HL-60 (cell line): ENCODE results near the gene KAZN.

Experiments used
- DNase-seq, 2 experiments: peaks; one replicate each; pipeline ENCODE4 v3.0.0-alpha.2; 2010 to 2020; ENCODE audit warnings: low read depth in 1 of 2, low spot score in 1 of 2
- H3K27ac ChIP-seq: fragments of 250-450 bp; sonication (Bioruptor Pico); replicated peaks from 2 replicates; pipeline ENCODE4 v1.5.1; 2020; ENCODE audit warnings: mild to moderate bottlenecking, moderate library complexity
- H3K27me3 ChIP-seq: fragments of 250-450 bp; sonication (Bioruptor Pico); 2 replicates; pipeline ENCODE4 v1.5.1; 2021; ENCODE audit warnings: mild to moderate bottlenecking, moderate library complexity; ENCODE audit not compliant: insufficient read depth, poor library complexity, severe bottlenecking
- H3K4me3 ChIP-seq: replicated peaks from 2 replicates; pipeline ENCODE4 v1.5.1; 2011; ENCODE audit warnings: mild to moderate bottlenecking, control low read depth, low read length; ENCODE audit not compliant: insufficient read depth
- GABPA ChIP-seq: IDR thresholded peaks from 2 replicates; pipeline ENCODE4 v1.6.1; 2012; ENCODE audit warnings: low read depth
- POLR2AphosphoS5 ChIP-seq: IDR thresholded peaks from 2 replicates; pipeline ENCODE4 v1.6.1; 2012; ENCODE audit warnings: low read depth
- SPI1 ChIP-seq: IDR thresholded peaks from 2 replicates; pipeline ENCODE4 v1.6.1; 2012; ENCODE audit warnings: low read depth, mild to moderate bottlenecking, borderline replicate concordance
- TF ChIP-seq, protein P1 (sequence below): IDR thresholded peaks from 2 replicates; pipeline ENCODE4 v1.6.1; 2012; ENCODE audit warnings: low read depth; ENCODE audit not compliant: insufficient replicate concordance
- TF ChIP-seq, protein P2 (sequence below): IDR thresholded peaks from one replicate; pipeline ENCODE4 v1.5.1; 2011; ENCODE audit warnings: low read length, control low read depth, inconsistent platforms; ENCODE audit not compliant: insufficient read depth

KAZN gene

DNA sequence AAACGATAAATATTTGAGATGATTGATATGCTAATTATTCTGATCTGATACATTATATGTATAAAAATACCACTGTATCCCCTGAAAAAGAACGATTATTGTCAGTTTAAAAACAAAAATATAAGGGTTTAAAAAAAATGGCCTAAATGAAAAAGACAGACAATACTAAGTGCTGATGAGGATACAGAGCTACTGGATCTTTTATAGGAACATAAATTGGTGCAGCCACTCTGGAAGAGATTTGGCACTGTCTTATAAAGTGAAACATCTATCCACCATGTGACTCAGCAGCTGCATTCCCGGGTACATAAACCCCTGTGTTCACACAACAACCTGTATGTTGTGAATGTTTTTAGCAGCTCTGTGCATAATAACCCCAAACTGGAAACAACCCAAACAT, 44.2 kb downstream of the KAZN start:
- TF ChIP-seq SPI1: no peak
- TF ChIP-seq, protein P1, sequence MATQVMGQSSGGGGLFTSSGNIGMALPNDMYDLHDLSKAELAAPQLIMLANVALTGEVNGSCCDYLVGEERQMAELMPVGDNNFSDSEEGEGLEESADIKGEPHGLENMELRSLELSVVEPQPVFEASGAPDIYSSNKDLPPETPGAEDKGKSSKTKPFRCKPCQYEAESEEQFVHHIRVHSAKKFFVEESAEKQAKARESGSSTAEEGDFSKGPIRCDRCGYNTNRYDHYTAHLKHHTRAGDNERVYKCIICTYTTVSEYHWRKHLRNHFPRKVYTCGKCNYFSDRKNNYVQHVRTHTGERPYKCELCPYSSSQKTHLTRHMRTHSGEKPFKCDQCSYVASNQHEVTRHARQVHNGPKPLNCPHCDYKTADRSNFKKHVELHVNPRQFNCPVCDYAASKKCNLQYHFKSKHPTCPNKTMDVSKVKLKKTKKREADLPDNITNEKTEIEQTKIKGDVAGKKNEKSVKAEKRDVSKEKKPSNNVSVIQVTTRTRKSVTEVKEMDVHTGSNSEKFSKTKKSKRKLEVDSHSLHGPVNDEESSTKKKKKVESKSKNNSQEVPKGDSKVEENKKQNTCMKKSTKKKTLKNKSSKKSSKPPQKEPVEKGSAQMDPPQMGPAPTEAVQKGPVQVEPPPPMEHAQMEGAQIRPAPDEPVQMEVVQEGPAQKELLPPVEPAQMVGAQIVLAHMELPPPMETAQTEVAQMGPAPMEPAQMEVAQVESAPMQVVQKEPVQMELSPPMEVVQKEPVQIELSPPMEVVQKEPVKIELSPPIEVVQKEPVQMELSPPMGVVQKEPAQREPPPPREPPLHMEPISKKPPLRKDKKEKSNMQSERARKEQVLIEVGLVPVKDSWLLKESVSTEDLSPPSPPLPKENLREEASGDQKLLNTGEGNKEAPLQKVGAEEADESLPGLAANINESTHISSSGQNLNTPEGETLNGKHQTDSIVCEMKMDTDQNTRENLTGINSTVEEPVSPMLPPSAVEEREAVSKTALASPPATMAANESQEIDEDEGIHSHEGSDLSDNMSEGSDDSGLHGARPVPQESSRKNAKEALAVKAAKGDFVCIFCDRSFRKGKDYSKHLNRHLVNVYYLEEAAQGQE: no peak
- no peak for TF ChIP-seq POLR2AphosphoS5
- TF ChIP-seq, protein P2, sequence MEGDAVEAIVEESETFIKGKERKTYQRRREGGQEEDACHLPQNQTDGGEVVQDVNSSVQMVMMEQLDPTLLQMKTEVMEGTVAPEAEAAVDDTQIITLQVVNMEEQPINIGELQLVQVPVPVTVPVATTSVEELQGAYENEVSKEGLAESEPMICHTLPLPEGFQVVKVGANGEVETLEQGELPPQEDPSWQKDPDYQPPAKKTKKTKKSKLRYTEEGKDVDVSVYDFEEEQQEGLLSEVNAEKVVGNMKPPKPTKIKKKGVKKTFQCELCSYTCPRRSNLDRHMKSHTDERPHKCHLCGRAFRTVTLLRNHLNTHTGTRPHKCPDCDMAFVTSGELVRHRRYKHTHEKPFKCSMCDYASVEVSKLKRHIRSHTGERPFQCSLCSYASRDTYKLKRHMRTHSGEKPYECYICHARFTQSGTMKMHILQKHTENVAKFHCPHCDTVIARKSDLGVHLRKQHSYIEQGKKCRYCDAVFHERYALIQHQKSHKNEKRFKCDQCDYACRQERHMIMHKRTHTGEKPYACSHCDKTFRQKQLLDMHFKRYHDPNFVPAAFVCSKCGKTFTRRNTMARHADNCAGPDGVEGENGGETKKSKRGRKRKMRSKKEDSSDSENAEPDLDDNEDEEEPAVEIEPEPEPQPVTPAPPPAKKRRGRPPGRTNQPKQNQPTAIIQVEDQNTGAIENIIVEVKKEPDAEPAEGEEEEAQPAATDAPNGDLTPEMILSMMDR: no peak
- no peak for TF ChIP-seq GABPA

DNA sequence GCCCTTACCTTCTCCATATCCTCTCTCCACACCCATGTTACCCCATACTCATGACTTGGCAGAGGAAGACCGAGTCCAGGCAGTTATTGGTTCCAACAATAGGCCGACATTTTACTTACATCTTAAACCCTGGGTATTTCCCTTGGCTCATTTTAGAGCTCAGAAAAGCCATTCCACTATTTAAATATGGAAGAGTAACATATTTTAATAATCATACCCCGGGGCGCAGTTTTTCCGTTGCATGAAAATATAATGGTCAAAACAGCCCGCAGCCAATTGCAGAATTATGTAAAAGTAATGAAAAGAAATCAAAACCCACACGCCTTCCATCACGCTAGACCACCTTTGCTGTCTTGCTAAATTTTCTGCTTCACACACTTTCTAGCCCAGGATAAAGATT, 48.5 kb downstream of the KAZN start:
- H3K27ac ChIP-seq: no peak overlapping the region
- TF ChIP-seq POLR2AphosphoS5: no peak
- TF ChIP-seq SPI1: no peak
- no peak for TF ChIP-seq GABPA
- TF ChIP-seq, protein P1: no peak
- TF ChIP-seq, protein P2: no peak
- H3K27me3 ChIP-seq: no peaks in the 10 kb centered on the region
- no peak for DNase-seq
- no peak overlapping the region for H3K4me3 ChIP-seq

More for the DNA sequence above, 44.2 kb downstream of the KAZN start:
- H3K27me3 ChIP-seq: no peaks in the 10 kb centered on the region
- DNase-seq: no peak
- no peak overlapping the region for H3K27ac ChIP-seq
- no peak overlapping the region for H3K4me3 ChIP-seq

DNA sequence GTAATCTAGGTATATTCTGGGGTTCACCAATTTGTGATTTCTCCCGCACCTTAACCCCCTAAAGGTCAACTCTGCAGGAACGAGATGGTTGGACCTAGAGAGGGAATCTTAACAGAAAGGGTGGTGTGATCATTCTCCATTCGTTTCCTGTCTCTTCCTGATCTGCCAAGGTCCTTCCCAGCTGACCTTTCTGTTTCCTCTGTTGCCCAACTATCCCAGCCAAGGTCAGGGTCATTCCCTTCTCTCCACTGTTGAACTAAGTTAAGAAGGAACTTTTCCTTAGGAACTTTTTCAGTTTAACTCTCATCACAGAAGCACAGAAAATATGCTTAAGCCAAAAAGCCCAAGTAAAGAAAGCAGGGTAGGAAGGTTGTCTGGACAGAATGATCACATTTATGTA, 49.3 kb downstream of the KAZN start:
- TF ChIP-seq, protein P2: no peak
- TF ChIP-seq POLR2AphosphoS5: no peak
- TF ChIP-seq GABPA: no peak
- TF ChIP-seq, protein P1: no peak
- TF ChIP-seq SPI1: no peak
- no peak for DNase-seq
- Histone ChIP-seq H3K27ac (no peak overlapping the region), H3K4me3 (no peak overlapping the region), H3K27me3 (no peaks in the 10 kb centered on the region)
